ENCODE data around the gene CUX1. TPM values are rescaled to one million over a fixed set of nuclear protein-coding genes. Genes with fewer than 3 reads are reported as not detected.
"Not testable (repeated sequence)": the region's sequence is repeated elsewhere in the genome, so short reads cannot be mapped to it uniquely, and the experiment has no call there.

The CUX1 gene
- polyA plus RNA-seq, 3 donors: 94.4 to 104 (median 98.5) TPM

- no peak for DNase-seq (ENCODE audit: low read depth in 3 of 3, low spot score in 2 of 3)
Observed at GRCh38 chr7:101792051-101792681, 25.3 kb upstream of the CUX1 start.

GRCh38 chr7:101792682-101793071 is 24.7 kb upstream of the CUX1 start:
- DNase-seq (ENCODE audit: low read depth in 3 of 3, low spot score in 2 of 3): not testable (repeated sequence)

GRCh38 chr7:101795461-101795860 is 22.0 kb upstream of the CUX1 start:
- DNase-seq (ENCODE audit: low read depth in 3 of 3, low spot score in 2 of 3): no peak

- DNase-seq (ENCODE audit: low read depth in 3 of 3, low spot score in 2 of 3): not testable (repeated sequence)
Observed at GRCh38 chr7:101798173-101798572, 19.3 kb upstream of the CUX1 start.

GRCh38 chr7:101803203-101804087 is 14.0 kb upstream of the CUX1 start:
- DNase-seq (ENCODE audit: low read depth in 3 of 3, low spot score in 2 of 3): no peak

- no peak for DNase-seq (ENCODE audit: low read depth in 3 of 3, low spot score in 2 of 3)
Observed at GRCh38 chr7:101804088-101804963, 13.1 kb upstream of the CUX1 start.

- DNase-seq (ENCODE audit: low read depth in 3 of 3, low spot score in 2 of 3): no peak
Observed at GRCh38 chr7:101804967-101805366, 12.5 kb upstream of the CUX1 start.

GRCh38 chr7:101812595-101812994 is 4.8 kb upstream of the CUX1 start:
- DNase-seq (ENCODE audit: low read depth in 3 of 3, low spot score in 2 of 3): no peak

- no peak for DNase-seq (ENCODE audit: low read depth in 3 of 3, low spot score in 2 of 3)
Observed at GRCh38 chr7:101813402-101814019, 3.9 kb upstream of the CUX1 start.

- no peak for DNase-seq (ENCODE audit: low read depth in 3 of 3, low spot score in 2 of 3)
Observed at GRCh38 chr7:101814081-101814990, 3.1 kb upstream of the CUX1 start.

- no peak for DNase-seq (ENCODE audit: low read depth in 3 of 3, low spot score in 2 of 3)
Observed at GRCh38 chr7:101814991-101815825, 2.2 kb upstream of the CUX1 start.

GRCh38 chr7:101815826-101816594 is 1.4 kb upstream of the CUX1 start:
- DNase-seq (ENCODE audit: low read depth in 3 of 3, low spot score in 2 of 3): no peak

GRCh38 chr7:101816595-101817470 is 593 bp upstream of the CUX1 start:
- no peak for DNase-seq (ENCODE audit: low read depth in 3 of 3, low spot score in 2 of 3)

- no peak for DNase-seq (ENCODE audit: low read depth in 3 of 3, low spot score in 2 of 3)
Observed at GRCh38 chr7:101818287-101819071, 1.1 kb downstream of the CUX1 start.

GRCh38 chr7:101819183-101819582 is 1.8 kb downstream of the CUX1 start:
- no peak for DNase-seq (ENCODE audit: low read depth in 3 of 3, low spot score in 2 of 3)

- DNase-seq (ENCODE audit: low read depth in 3 of 3, low spot score in 2 of 3): no peak
Observed at GRCh38 chr7:101819913-101820522, 2.6 kb downstream of the CUX1 start.

Data from right renal cortex interstitium (tissue), 3 donors.